GM23248 (cell line): ENCODE measurements around the gene SYNJ1. TPM values are rescaled to one million over a fixed set of nuclear protein-coding genes. Genes with fewer than 3 reads are reported as not detected.

ENCODE experiments used
- DNase-seq: peaks from one replicate; pipeline ENCODE4 v3.0.0-alpha.2; 2015
- H2AFZ ChIP-seq: fragments of 200-600 bp; sonication (generic); 2 replicates; pipeline ENCODE4 v1.6.1; 2016; ENCODE audit warnings: antibody characterized with exemption
- H3F3A ChIP-seq: fragments of 200-600 bp; sonication (generic); 2 replicates; pipeline ENCODE4 v1.6.1; 2016; ENCODE audit warnings: mild to moderate bottlenecking, antibody characterized with exemption, mixed run types; ENCODE audit not compliant: insufficient read depth
- H3K27ac ChIP-seq: fragments of 200-600 bp; sonication (generic); 2 replicates; pipeline ENCODE4 v1.5.1; 2016; ENCODE audit warnings: mild to moderate bottlenecking
- H3K27me3 ChIP-seq: fragments of 200-600 bp; sonication (generic); replicated peaks from 2 replicates; pipeline ENCODE4 v1.6.1; 2016; ENCODE audit warnings: mild to moderate bottlenecking; ENCODE audit not compliant: insufficient read depth
- H3K36me3 ChIP-seq: fragments of 200-600 bp; sonication (generic); 2 replicates; pipeline ENCODE4 v1.6.1; 2016; ENCODE audit warnings: low read depth, mild to moderate bottlenecking
- H3K4me1 ChIP-seq: fragments of 200-600 bp; sonication (generic); 2 replicates; pipeline ENCODE4 v1.6.1; 2016; ENCODE audit warnings: mild to moderate bottlenecking; ENCODE audit not compliant: insufficient read depth
- H3K4me2 ChIP-seq: fragments of 200-600 bp; sonication (generic); one replicate; pipeline ENCODE4 v1.6.1; 2016; ENCODE audit warnings: mild to moderate bottlenecking; ENCODE audit not compliant: unreplicated experiment
- H3K4me3 ChIP-seq: fragments of 200-600 bp; sonication (generic); 2 replicates; pipeline ENCODE4 v1.5.1; 2016; ENCODE audit warnings: mild to moderate bottlenecking
- H3K79me2 ChIP-seq: fragments of 200-600 bp; sonication (generic); 2 replicates; pipeline ENCODE4 v1.6.1; 2016; ENCODE audit warnings: mild to moderate bottlenecking; ENCODE audit not compliant: insufficient read depth
- H3K9ac ChIP-seq: fragments of 200-600 bp; sonication (generic); 2 replicates; pipeline ENCODE4 v1.6.1; 2016; ENCODE audit warnings: mild to moderate bottlenecking
- H3K9me2 ChIP-seq: fragments of 200-600 bp; sonication (generic); 2 replicates; pipeline ENCODE4 v1.6.1; 2016; ENCODE audit warnings: mixed run types, mild to moderate bottlenecking, moderate library complexity; ENCODE audit not compliant: insufficient read depth
- H3K9me3 ChIP-seq: fragments of 200-600 bp; sonication (generic); one replicate; pipeline ENCODE4 v1.6.1; 2017; ENCODE audit warnings: low read depth
- H4K20me1 ChIP-seq: fragments of 200-600 bp; sonication (generic); 2 replicates; pipeline ENCODE4 v1.6.0; 2016; ENCODE audit not compliant: insufficient read depth
- EZH2 ChIP-seq: fragments of 200-600 bp; sonication (generic); IDR thresholded peaks from 2 replicates; pipeline ENCODE4 v1.6.1; 2018; ENCODE audit warnings: antibody characterized with exemption, mild to moderate bottlenecking; ENCODE audit not compliant: insufficient read depth, poor library complexity, severe bottlenecking
- EZH2phosphoT487 ChIP-seq: fragments of 200-600 bp; sonication (generic); IDR thresholded peaks from 2 replicates; pipeline ENCODE4 v1.6.1; 2018; ENCODE audit warnings: antibody characterized with exemption, moderate library complexity, mild to moderate bottlenecking, low read depth; ENCODE audit not compliant: insufficient read depth
- WGBS, 2 experiments: methylation state at CpG; one replicate each; pipeline ENCODE4 v1.1.6; 2015 to 2017; ENCODE audit warnings: low lambda C conversion rate in 2 of 2, low coverage in 1 of 2; ENCODE audit errors: missing lambda C conversion rate in 2 of 2; 5-methylcytosine and 5-hydroxymethylcytosine counted together
- in situ Hi-C: fragments of 300-500 bp; cut with MboI; formaldehyde crosslinking; loops from 2 replicates; pipeline ENCODE4 v1.15.0; 2020
- polyA plus RNA-seq: library from polyadenylated mRNA; unstranded; fragments of >200 nt; fragmentation: Nextera tagmentation; extraction: Ambion mirVana; gene quantifications from 2 replicates; pipeline ENCODE4 v1.2.1, GENCODE V29; 2016
- total RNA-seq: library from RNA; depleted of rRNA; stranded (reverse); fragments of >200 nt; shearing (Covaris generic); gene quantifications from 2 replicates; pipeline ENCODE4 v1.2.3, GENCODE V29; 2014

SYNJ1 gene
- total and polyA plus RNA-seq, 2 experiments from 2014 or later = 4.6 to 5.0 TPM

DNA sequence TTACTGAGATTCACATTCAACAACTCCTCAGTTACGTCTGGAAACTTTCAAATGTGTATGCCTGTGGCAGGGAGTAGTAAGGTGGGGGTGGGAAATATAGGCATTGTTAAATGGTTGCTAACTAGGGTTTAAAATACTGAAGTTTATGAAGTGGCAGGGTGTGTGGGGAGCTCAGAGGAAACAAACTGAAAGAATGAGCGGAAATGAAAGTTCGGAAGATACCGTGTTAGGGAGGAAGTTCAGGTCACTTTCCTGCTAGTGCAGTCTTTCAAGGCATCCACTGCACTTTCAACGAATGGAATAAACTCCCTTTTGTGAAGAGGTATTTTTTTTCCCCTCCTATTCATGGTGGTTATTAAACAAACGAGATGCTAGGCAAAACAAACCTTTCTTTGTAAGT, 19.7 kb downstream of the SYNJ1 start:
- Histone ChIP-seq H3K36me3 (no peaks in the 10 kb centered on the region), H2AFZ (no peak overlapping the region), H3K4me2 (no peak overlapping the region), H3K4me3 (no peak overlapping the region), H4K20me1 (no peaks in the 10 kb centered on the region), H3K27ac (no peak overlapping the region), H3F3A (peaks cover 3% of the 10 kb centered on the region; the same call in 1 of the 2 replicates), H3K79me2 (peaks cover 57% of the 10 kb centered on the region), H3K9me3 (no peaks in the 10 kb centered on the region), H3K9ac (no peak overlapping the region), H3K27me3 (no peaks in the 10 kb centered on the region), H3K9me2 (no peaks in the 10 kb centered on the region), H3K4me1 (peaks cover 4% of the 10 kb centered on the region)
- DNase-seq = no peak
- TF ChIP-seq EZH2 = no peak
- WGBS, 2 experiments = 78 to 79% methylated on average over 6 of the region's 6 CpGs
- in situ Hi-C loops = no loop called here

DNA sequence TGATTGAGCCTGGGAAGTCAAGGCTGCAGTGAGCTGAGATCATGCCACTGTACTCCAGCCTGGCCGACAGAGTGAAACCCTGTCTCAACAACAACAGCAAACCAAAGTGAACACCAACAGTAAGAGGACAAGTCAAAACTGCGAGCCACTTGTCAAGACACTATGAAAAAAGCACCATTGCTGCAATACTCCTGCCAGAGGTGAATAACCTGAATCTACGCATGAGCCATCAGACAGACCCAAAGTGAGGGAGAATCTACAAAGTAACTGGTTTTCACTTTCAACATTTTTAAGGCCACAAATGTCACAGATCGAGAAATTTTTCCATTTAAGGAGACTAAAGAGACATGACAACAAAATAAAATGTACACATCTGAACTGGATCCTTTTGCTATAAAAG, 21.9 kb downstream of the SYNJ1 start:
- peaks cover 43% of the 10 kb centered on the region for H3K79me2 ChIP-seq
- H3K9ac ChIP-seq = no peak overlapping the region
- TF ChIP-seq EZH2phosphoT487 (no peak), EZH2 (no peak)
- H3K4me2 ChIP-seq = no peak overlapping the region
- no peak overlapping the region for H2AFZ ChIP-seq
- H3K36me3 ChIP-seq = no peaks in the 10 kb centered on the region
- H3K27me3 ChIP-seq = no peaks in the 10 kb centered on the region
- H4K20me1 ChIP-seq = no peaks in the 10 kb centered on the region
- in situ Hi-C loops = no loop called here
- no peaks in the 10 kb centered on the region for H3K9me3 ChIP-seq
- no peak overlapping the region for H3K27ac ChIP-seq
- no peaks in the 10 kb centered on the region for H3K9me2 ChIP-seq
- H3K4me1 ChIP-seq = peaks cover 11% of the 10 kb centered on the region
- no peak overlapping the region for H3K4me3 ChIP-seq
- DNase-seq = no peak
- H3F3A ChIP-seq = peaks cover 10% of the 10 kb centered on the region; the same call in 1 of the 2 replicates
- WGBS, 2 experiments = 95 to 100% methylated on average over 4 of the region's 4 CpGs

- Histone ChIP-seq H3K9ac (no peak overlapping the region), H3K79me2 (peaks cover 42% of the 10 kb centered on the region), H3K4me1 (peaks cover 11% of the 10 kb centered on the region)
Measured at GRCh38 chr21:32705139-32705538, 22.7 kb downstream of the SYNJ1 start.

DNA sequence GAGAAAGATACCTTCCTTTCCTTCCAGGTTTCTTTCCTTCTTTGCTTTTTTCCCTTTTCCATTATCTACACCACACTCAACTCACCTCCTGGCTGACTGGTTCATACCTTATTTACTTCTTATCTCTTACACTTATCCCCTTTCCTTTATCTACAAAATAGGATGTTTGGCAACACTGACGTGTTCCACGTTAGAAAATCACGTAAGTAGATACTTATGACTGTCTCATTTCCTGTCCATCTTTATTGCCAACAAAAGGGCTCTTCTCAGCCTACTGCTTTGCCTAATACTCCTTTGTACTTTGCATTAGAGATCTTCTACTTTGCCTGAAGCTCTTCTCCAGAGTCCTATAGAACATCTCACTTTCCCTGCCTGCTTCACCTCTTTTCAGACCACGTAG, 25.1 kb downstream of the SYNJ1 start:
- TF ChIP-seq EZH2 (no peak), EZH2phosphoT487 (no peak)
- peaks cover 10% of the 10 kb centered on the region; the same call in 1 of the 2 replicates for H3F3A ChIP-seq
- H3K27ac ChIP-seq = peak overlapping the region; percentile 50
- no peaks in the 10 kb centered on the region for H3K9me2 ChIP-seq
- peak overlapping the region; percentile 21; the same call in 1 of the 2 replicates for H3K4me3 ChIP-seq
- peak; percentile 71 for DNase-seq
- no peaks in the 10 kb centered on the region for H4K20me1 ChIP-seq
- peak overlapping the region; percentile 44 for H2AFZ ChIP-seq
- no peaks in the 10 kb centered on the region for H3K27me3 ChIP-seq
- no peaks in the 10 kb centered on the region for H3K36me3 ChIP-seq
- no peak overlapping the region for H3K9ac ChIP-seq
- in situ Hi-C loops = no loop called here
- peak overlapping the region; percentile 53 for H3K4me2 ChIP-seq
- 11 to 19% methylated on average over 4 of the region's 4 CpGs for WGBS, 2 experiments
- H3K79me2 ChIP-seq = peaks cover 31% of the 10 kb centered on the region
- peaks cover 11% of the 10 kb centered on the region for H3K4me1 ChIP-seq
- H3K9me3 ChIP-seq = no peaks in the 10 kb centered on the region

More at GRCh38 chr21:32705139-32705538, 22.7 kb downstream of the SYNJ1 start:
- in situ Hi-C loops = no loop called here
- Histone ChIP-seq H3K27ac (no peak overlapping the region), H3K4me3 (no peak overlapping the region), H4K20me1 (no peaks in the 10 kb centered on the region), H3F3A (peaks cover 10% of the 10 kb centered on the region; the same call in 1 of the 2 replicates), H3K9me3 (no peaks in the 10 kb centered on the region), H3K27me3 (no peaks in the 10 kb centered on the region), H3K36me3 (no peaks in the 10 kb centered on the region), H2AFZ (no peak overlapping the region), H3K9me2 (no peaks in the 10 kb centered on the region), H3K4me2 (no peak overlapping the region)
- 97 to 100% methylated on average over 1 of the region's 1 CpG for WGBS, 2 experiments
- peak; percentile 9 for DNase-seq
- no peak for TF ChIP-seq EZH2phosphoT487
- no peak for TF ChIP-seq EZH2
